ENCODE results near the gene ELOVL6.

Gene ELOVL6

GRCh38 chr4:110171971-110172370, 26.4 kb downstream of the ELOVL6 start:
- FAIRE-seq, result no peak
- no peak for DNase-seq (ENCODE audit: insufficient read length, low spot score)
- no peak for TF ChIP-seq CTCF (IDR thresholded peaks at IDR 0.05; ENCODE audit: insufficient read depth, missing control alignments)

GRCh38 chr4:110170861-110171260, 27.6 kb downstream of the ELOVL6 start:
- FAIRE-seq (no peak), DNase-seq (ENCODE audit: insufficient read length, low spot score) (no peak)
- no peak for TF ChIP-seq CTCF (IDR thresholded peaks at IDR 0.05; ENCODE audit: insufficient read depth, missing control alignments)

GRCh38 chr4:110165382-110166286, 32.8 kb downstream of the ELOVL6 start:
- DNase-seq (ENCODE audit: insufficient read length, low spot score) (no peak), FAIRE-seq (no peak)
- no peak for TF ChIP-seq CTCF (IDR thresholded peaks at IDR 0.05; ENCODE audit: insufficient read depth, missing control alignments)

- FAIRE-seq (no peak), DNase-seq (ENCODE audit: insufficient read length, low spot score) (no peak)
- TF ChIP-seq CTCF (IDR thresholded peaks at IDR 0.05; ENCODE audit: insufficient read depth, missing control alignments), result no peak
These were observed 33.6 kb downstream of the ELOVL6 start for GRCh38 chr4:110164856-110165255.

- TF ChIP-seq CTCF (IDR thresholded peaks at IDR 0.05; ENCODE audit: insufficient read depth, missing control alignments), result no peak
- DNase-seq (ENCODE audit: insufficient read length, low spot score) (no peak), FAIRE-seq (no peak)
These were observed 34.2 kb downstream of the ELOVL6 start for GRCh38 chr4:110164251-110164650.

GRCh38 chr4:110163327-110164069, 34.9 kb downstream of the ELOVL6 start:
- DNase-seq (ENCODE audit: insufficient read length, low spot score) (no peak), FAIRE-seq (no peak)
- TF ChIP-seq CTCF (IDR thresholded peaks at IDR 0.05; ENCODE audit: insufficient read depth, missing control alignments), result no peak

Measured in D721Med (cell line).